ENCODE data around the gene ANKS1A.

ANKS1A gene

DNA sequence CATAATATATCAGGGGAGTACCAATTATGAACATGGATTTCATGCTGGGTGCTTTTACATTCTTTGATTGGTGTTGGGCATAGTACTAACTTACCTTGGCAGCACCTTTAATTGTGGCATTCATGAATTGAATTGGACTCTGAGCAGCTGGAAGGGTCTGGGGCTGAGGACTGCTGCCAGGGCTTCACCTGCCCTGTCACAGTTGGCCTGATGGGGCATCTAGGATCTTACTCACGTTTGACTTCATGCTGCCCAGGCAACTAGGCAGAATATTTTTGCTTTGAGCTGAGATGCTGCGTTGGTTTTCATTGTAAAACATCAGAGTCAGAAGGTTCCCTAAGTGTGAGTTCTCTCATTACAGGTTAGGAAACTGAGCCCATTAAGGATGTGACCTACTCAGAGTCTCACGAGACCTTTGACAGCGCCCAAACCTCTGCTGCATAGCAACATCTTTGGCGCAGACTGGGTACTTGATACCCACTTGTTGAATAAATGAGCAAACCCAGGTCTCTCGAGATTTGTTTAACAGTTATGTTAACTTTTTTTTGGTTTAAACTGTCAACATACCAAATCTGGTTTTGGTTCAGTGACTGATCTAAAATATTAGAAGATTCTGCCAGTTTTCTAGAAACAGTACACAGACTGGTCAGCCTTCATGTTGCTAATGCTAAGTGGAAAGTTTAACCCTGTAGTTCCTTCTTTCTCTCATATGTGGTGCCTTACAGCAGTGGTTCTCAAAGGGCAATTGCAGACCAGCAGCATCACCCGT is 147.2 kb downstream of the ANKS1A start:
- Histone ChIP-seq H3K9me3 (ENCODE audit: insufficient read depth, low read depth, low read length) (no peaks in the 10 kb centered on the region), H2AFZ (ENCODE audit: insufficient read depth, low read length, poor library complexity) (no peak overlapping the region)

GRCh38 chr6:35036828-35037663 is 148.0 kb downstream of the ANKS1A start:
- Histone ChIP-seq H3K4me1 (ENCODE audit: control insufficient read depth in 1 of 2, insufficient read depth in 2 of 2, low read length in 2 of 2) (peaks cover 5 to 10% of the 10 kb centered on the region in 2 experiments), H2BK120ac (ENCODE audit: insufficient read depth, low read length, poor library complexity) (no peak overlapping the region), H3K14ac (ENCODE audit: low read length) (no peak overlapping the region), H3K18ac (ENCODE audit: low read length) (peak overlapping the region; percentile 35), H3K4me2 (ENCODE audit: low read length) (no peak overlapping the region), H2BK5ac (ENCODE audit: low read depth, low read length, poor library complexity) (no peak overlapping the region), H2BK12ac (ENCODE audit: low read length) (no peak overlapping the region), H3K4me3 (ENCODE audit: low read depth, low read length) (no peak overlapping the region), H3K23ac (ENCODE audit: low read length) (no peak overlapping the region), H4K91ac (ENCODE audit: low read depth, low read length) (no peak overlapping the region), H2AFZ (ENCODE audit: insufficient read depth, low read length, poor library complexity) (no peak overlapping the region), H4K12ac (ENCODE audit: low read depth, low read length) (no peak overlapping the region), H3K9me3 (ENCODE audit: insufficient read depth, low read depth, low read length) (no peaks in the 10 kb centered on the region), H3K79me1 (ENCODE audit: low read length) (peaks cover 2% of the 10 kb centered on the region), H3K27me3 (ENCODE audit: insufficient read depth, low read length) (no peaks in the 10 kb centered on the region), H3K4ac (ENCODE audit: low read depth, low read length) (peak overlapping the region; percentile 14), H4K8ac (ENCODE audit: low read depth, low read length) (no peak overlapping the region), H3K36me3 (ENCODE audit: control insufficient read depth in 1 of 2, insufficient read depth in 2 of 2, low read length in 2 of 2) (peaks cover 44 to 66% of the 10 kb centered on the region in 2 experiments), H2AK5ac (ENCODE audit: low read length) (no peak overlapping the region), H3K9ac (ENCODE audit: low read length) (no peak overlapping the region), H3K79me2 (ENCODE audit: control insufficient read depth, insufficient read depth, low read length, poor library complexity) (peaks cover 7% of the 10 kb centered on the region), H3K27ac (ENCODE audit: low read depth, low read length) (no peak overlapping the region)
- WGBS (ENCODE audit: extremely low coverage, insufficient coverage, insufficient read length), result no CpG with 5 or more reads among the region's 8 CpGs
- DNase-seq, result no peak

More for the DNA sequence above, 147.2 kb downstream of the ANKS1A start:
- H3K18ac ChIP-seq (ENCODE audit: low read length), result no peak overlapping the region
- no peak overlapping the region for H4K91ac ChIP-seq (ENCODE audit: low read depth, low read length)
- H2BK5ac ChIP-seq (ENCODE audit: low read depth, low read length, poor library complexity), result no peak overlapping the region
- H3K4ac ChIP-seq (ENCODE audit: low read depth, low read length), result peak overlapping the region; percentile 14
- H3K4me2 ChIP-seq (ENCODE audit: low read length), result no peak overlapping the region
- no peak overlapping the region for H4K8ac ChIP-seq (ENCODE audit: low read depth, low read length)
- WGBS (ENCODE audit: extremely low coverage, insufficient coverage, insufficient read length), result no CpG with 5 or more reads among the region's 7 CpGs
- H3K23ac ChIP-seq (ENCODE audit: low read length), result no peak overlapping the region
- H2BK12ac ChIP-seq (ENCODE audit: low read length), result no peak overlapping the region
- H3K27me3 ChIP-seq (ENCODE audit: insufficient read depth, low read length), result no peaks in the 10 kb centered on the region
- peaks cover 9% of the 10 kb centered on the region for H3K79me2 ChIP-seq (ENCODE audit: control insufficient read depth, insufficient read depth, low read length, poor library complexity)
- no peak overlapping the region for H3K9ac ChIP-seq (ENCODE audit: low read length)
- no peak overlapping the region for H3K27ac ChIP-seq (ENCODE audit: low read depth, low read length)
- H2BK120ac ChIP-seq (ENCODE audit: insufficient read depth, low read length, poor library complexity), result no peak overlapping the region
- H3K36me3 ChIP-seq (ENCODE audit: control insufficient read depth in 1 of 2, insufficient read depth in 2 of 2, low read length in 2 of 2), result peaks cover 45 to 66% of the 10 kb centered on the region in 2 experiments
- H3K79me1 ChIP-seq (ENCODE audit: low read length), result peaks cover 2% of the 10 kb centered on the region
- H3K4me3 ChIP-seq (ENCODE audit: low read depth, low read length), result no peak overlapping the region
- H3K14ac ChIP-seq (ENCODE audit: low read length), result no peak overlapping the region
- no peak for DNase-seq
- no peak overlapping the region for H4K12ac ChIP-seq (ENCODE audit: low read depth, low read length)
- H3K4me1 ChIP-seq (ENCODE audit: control insufficient read depth in 1 of 2, insufficient read depth in 2 of 2, low read length in 2 of 2), result peaks cover 5 to 11% of the 10 kb centered on the region in 2 experiments
- H2AK5ac ChIP-seq (ENCODE audit: low read length), result no peak overlapping the region

DNA sequence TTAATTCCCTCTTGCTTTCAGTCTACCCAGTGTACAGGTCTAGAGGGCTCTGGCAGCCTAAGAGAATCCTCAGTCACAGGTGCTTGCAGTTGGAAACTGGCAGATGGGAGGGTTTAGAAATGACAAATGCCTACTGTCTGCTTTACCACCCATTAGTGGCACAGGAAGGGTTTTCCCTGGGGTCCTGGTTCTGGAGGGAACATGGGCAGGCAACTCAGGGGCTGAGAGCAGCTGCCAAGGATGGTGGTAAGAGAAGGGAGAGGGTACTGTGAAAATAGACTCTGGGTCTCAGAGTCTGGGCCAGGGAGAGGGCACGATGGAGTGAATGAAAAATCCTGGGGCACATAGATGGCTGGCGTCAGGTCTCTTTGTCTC is 148.6 kb downstream of the ANKS1A start:
- no peak overlapping the region for H2BK5ac ChIP-seq (ENCODE audit: low read depth, low read length, poor library complexity)
- H4K8ac ChIP-seq (ENCODE audit: low read depth, low read length), result no peak overlapping the region
- H3K4ac ChIP-seq (ENCODE audit: low read depth, low read length), result peak overlapping the region; percentile 42
- WGBS (ENCODE audit: extremely low coverage, insufficient coverage, insufficient read length), result no CpG with 5 or more reads among the region's 2 CpGs
- H3K14ac ChIP-seq (ENCODE audit: low read length), result no peak overlapping the region
- no peak overlapping the region for H3K4me2 ChIP-seq (ENCODE audit: low read length)
- H3K27me3 ChIP-seq (ENCODE audit: insufficient read depth, low read length), result no peaks in the 10 kb centered on the region
- peaks cover 45 to 68% of the 10 kb centered on the region in 2 experiments for H3K36me3 ChIP-seq (ENCODE audit: control insufficient read depth in 1 of 2, insufficient read depth in 2 of 2, low read length in 2 of 2)
- DNase-seq, result no peak
- no peak overlapping the region for H3K4me3 ChIP-seq (ENCODE audit: low read depth, low read length)
- H2AK5ac ChIP-seq (ENCODE audit: low read length), result no peak overlapping the region
- no peak overlapping the region for H4K91ac ChIP-seq (ENCODE audit: low read depth, low read length)
- H3K27ac ChIP-seq (ENCODE audit: low read depth, low read length), result no peak overlapping the region
- H3K79me1 ChIP-seq (ENCODE audit: low read length), result peaks cover 2% of the 10 kb centered on the region
- H2BK12ac ChIP-seq (ENCODE audit: low read length), result no peak overlapping the region
- no peak overlapping the region for H3K23ac ChIP-seq (ENCODE audit: low read length)
- H2AFZ ChIP-seq (ENCODE audit: insufficient read depth, low read length, poor library complexity), result no peak overlapping the region
- H3K9me3 ChIP-seq (ENCODE audit: insufficient read depth, low read depth, low read length), result no peaks in the 10 kb centered on the region
- H3K9ac ChIP-seq (ENCODE audit: low read length), result no peak overlapping the region
- peaks cover 6% of the 10 kb centered on the region for H3K79me2 ChIP-seq (ENCODE audit: control insufficient read depth, insufficient read depth, low read length, poor library complexity)
- H4K12ac ChIP-seq (ENCODE audit: low read depth, low read length), result no peak overlapping the region
- H3K4me1 ChIP-seq (ENCODE audit: control insufficient read depth in 1 of 2, insufficient read depth in 2 of 2, low read length in 2 of 2), result peaks cover 5 to 9% of the 10 kb centered on the region in 2 experiments
- H3K18ac ChIP-seq (ENCODE audit: low read length), result peak overlapping the region; percentile 35
- no peak overlapping the region for H2BK120ac ChIP-seq (ENCODE audit: insufficient read depth, low read length, poor library complexity)

- Histone ChIP-seq H4K12ac (ENCODE audit: low read depth, low read length) (no peak overlapping the region), H2AFZ (ENCODE audit: insufficient read depth, low read length, poor library complexity) (no peak overlapping the region), H3K9me3 (ENCODE audit: insufficient read depth, low read depth, low read length) (no peaks in the 10 kb centered on the region), H3K79me1 (ENCODE audit: low read length) (peaks cover 2% of the 10 kb centered on the region), H3K79me2 (ENCODE audit: control insufficient read depth, insufficient read depth, low read length, poor library complexity) (peaks cover 6% of the 10 kb centered on the region), H3K36me3 (ENCODE audit: control insufficient read depth in 1 of 2, insufficient read depth in 2 of 2, low read length in 2 of 2) (peaks cover 49 to 71% of the 10 kb centered on the region in 2 experiments), H3K18ac (ENCODE audit: low read length) (no peak overlapping the region), H3K9ac (ENCODE audit: low read length) (no peak overlapping the region), H3K4me3 (ENCODE audit: low read depth, low read length) (no peak overlapping the region), H3K4me1 (ENCODE audit: control insufficient read depth in 1 of 2, insufficient read depth in 2 of 2, low read length in 2 of 2) (peaks cover 5 to 11% of the 10 kb centered on the region in 2 experiments), H3K27ac (ENCODE audit: low read depth, low read length) (no peak overlapping the region), H3K4ac (ENCODE audit: low read depth, low read length) (no peak overlapping the region), H4K8ac (ENCODE audit: low read depth, low read length) (no peak overlapping the region), H2BK12ac (ENCODE audit: low read length) (no peak overlapping the region), H3K23ac (ENCODE audit: low read length) (no peak overlapping the region), H3K4me2 (ENCODE audit: low read length) (no peak overlapping the region), H3K27me3 (ENCODE audit: insufficient read depth, low read length) (no peaks in the 10 kb centered on the region), H3K14ac (ENCODE audit: low read length) (no peak overlapping the region), H4K91ac (ENCODE audit: low read depth, low read length) (no peak overlapping the region), H2BK5ac (ENCODE audit: low read depth, low read length, poor library complexity) (no peak overlapping the region), H2BK120ac (ENCODE audit: insufficient read depth, low read length, poor library complexity) (no peak overlapping the region), H2AK5ac (ENCODE audit: low read length) (no peak overlapping the region)
- peak; percentile 33 to 71 for DNase-seq
- WGBS (ENCODE audit: extremely low coverage, insufficient coverage, insufficient read length), result no CpG with 5 or more reads among the region's 5 CpGs
Measured at GRCh38 chr6:35038076-35038475, 149.0 kb downstream of the ANKS1A start.

Measured in trophoblast cell (in vitro differentiated cells and primary cell).